ENCODE results near the gene CRELD1. TPM values are rescaled to one million over a fixed set of nuclear protein-coding genes. Genes with fewer than 3 reads are reported as not detected.
A peak's percentile ranks its signal among the peaks of the same experiment; 100 is the strongest.

The CRELD1 gene
- total and polyA plus RNA-seq, 7 donors: 4.8 to 67.8 (median 33.7) TPM

DNA sequence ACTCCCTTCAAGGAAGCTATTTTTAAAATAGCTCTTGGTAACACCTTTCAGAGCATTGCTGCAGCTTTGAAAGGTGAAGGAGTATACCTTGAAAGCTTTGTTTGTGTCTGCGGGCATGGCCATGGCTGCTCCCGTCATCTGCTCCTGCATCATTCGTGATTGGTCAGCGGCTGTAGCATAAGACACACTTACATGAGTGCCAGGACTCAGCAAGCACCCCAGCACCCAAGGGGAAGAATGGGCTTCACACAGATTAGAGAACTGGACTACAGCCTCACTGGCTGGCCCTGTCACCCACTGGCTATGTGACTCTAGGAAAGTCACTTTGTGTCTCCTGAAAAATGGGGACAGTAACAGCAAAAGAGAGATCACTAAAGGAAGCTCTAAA lies 36.0 kb downstream of the CRELD1 start:
- H3K9me3 ChIP-seq: no peaks in the 10 kb centered on the region
- 96 to 98% methylated on average over 4 of the region's 4 CpGs for WGBS, 2 donors
- H3K27me3 ChIP-seq: no peaks in the 10 kb centered on the region
- intact Hi-C loops (cut with DNase I): no loop called here
- no peak for DNase-seq
- no peak overlapping the region for H3K4me3 ChIP-seq
- H3K4me1 ChIP-seq: peaks cover 0 to 13% (median 0%) of the 10 kb centered on the region in 4 donors
- H3K36me3 ChIP-seq: peaks cover 34 to 93% (median 42%) of the 10 kb centered on the region in 4 donors
- peak overlapping the region in 1 of 4 donors; percentile 41 for H3K27ac ChIP-seq
- no peak for TF ChIP-seq POLR2AphosphoS5 (IDR thresholded peaks at IDR 0.05)
- TF ChIP-seq, protein P1, sequence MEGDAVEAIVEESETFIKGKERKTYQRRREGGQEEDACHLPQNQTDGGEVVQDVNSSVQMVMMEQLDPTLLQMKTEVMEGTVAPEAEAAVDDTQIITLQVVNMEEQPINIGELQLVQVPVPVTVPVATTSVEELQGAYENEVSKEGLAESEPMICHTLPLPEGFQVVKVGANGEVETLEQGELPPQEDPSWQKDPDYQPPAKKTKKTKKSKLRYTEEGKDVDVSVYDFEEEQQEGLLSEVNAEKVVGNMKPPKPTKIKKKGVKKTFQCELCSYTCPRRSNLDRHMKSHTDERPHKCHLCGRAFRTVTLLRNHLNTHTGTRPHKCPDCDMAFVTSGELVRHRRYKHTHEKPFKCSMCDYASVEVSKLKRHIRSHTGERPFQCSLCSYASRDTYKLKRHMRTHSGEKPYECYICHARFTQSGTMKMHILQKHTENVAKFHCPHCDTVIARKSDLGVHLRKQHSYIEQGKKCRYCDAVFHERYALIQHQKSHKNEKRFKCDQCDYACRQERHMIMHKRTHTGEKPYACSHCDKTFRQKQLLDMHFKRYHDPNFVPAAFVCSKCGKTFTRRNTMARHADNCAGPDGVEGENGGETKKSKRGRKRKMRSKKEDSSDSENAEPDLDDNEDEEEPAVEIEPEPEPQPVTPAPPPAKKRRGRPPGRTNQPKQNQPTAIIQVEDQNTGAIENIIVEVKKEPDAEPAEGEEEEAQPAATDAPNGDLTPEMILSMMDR (IDR thresholded peaks at IDR 0.05): no peak
- no peak for TF ChIP-seq POLR2A (IDR thresholded peaks at IDR 0.05)
- TF ChIP-seq EP300 (IDR thresholded peaks at IDR 0.05): no peak

DNA sequence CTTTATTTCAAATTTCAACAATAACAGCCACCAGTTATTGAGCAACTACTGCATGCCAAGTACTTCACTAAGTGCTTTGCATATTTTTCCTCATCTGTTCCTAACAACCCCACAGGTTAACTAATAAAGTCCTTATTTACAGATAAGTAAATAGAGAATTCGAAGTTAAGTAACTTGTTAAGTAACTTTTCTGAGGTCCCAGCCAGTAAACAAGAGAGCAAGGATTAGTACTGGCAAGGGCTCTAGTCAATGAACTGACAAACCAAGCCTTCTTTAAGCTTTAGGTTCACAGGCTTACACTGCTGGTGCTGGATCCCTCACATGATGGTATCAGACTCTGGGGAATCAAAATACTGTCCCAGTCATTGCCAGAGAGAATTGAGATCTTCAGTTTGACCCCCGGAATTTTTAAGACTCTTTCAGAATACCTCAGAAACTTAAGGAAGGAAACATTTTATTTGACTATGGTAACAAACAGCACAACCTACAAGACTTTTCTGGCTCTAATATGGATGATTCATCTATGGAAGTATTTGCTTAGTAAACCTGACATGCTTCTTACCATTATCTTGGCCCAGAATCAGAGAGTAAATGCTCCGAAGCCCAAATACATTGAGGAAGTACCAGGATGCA lies 36.5 kb downstream of the CRELD1 start:
- TF ChIP-seq, protein P1 (IDR thresholded peaks at IDR 0.05): no peak
- TF ChIP-seq POLR2A (IDR thresholded peaks at IDR 0.05): no peak
- TF ChIP-seq POLR2AphosphoS5 (IDR thresholded peaks at IDR 0.05): no peak
- TF ChIP-seq EP300 (IDR thresholded peaks at IDR 0.05): no peak
- 74 to 87% methylated on average over 3 of the region's 3 CpGs for WGBS, 2 donors

DNA sequence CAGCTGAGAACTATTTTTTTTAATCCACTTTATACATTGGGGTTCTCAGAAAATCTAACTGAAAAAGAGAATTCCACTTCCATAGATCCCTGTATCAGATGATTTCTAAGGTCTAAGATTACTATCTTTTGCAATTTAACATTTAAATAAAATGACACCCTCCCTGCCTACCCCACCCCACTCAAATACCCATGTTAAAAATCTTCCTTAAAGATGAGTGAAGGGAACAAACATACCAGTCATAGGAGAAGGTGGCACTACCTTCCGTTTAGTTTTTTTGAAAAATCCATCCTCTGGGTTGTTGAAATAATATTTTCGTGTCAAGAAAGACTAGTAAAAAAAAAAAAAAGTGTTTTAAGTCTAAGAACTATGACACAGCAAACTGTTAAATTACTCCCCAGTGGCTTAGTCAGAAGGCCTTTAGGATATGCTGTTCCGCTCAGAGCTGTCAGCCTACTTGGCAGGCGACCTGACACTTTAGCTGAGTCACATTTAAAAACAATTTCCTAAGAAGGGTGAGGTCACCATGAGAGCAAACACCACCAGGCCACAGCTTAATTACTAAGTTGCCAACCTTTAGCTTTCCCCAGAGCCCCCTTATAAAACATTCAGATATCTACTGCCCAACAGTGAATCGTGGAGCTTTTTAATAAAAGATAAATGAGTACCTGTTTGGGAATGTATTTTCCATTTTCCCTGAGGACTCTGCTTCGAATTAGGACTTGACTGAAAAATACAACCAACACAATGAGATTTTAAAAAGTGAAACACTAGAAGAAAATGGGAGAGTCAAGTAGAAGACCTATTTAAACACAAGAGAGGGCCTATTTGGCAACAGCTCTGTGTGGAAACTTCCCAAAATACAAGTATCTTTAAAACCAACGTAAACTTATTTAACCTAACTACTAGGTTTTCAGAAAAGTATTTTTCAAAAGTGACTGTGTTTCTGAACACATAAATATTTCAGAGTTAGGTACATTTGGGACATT lies 43.4 kb downstream of the CRELD1 start:
- Histone ChIP-seq H3K9me3 (no peaks in the 10 kb centered on the region), H3K36me3 (peaks cover 0 to 55% (median 12%) of the 10 kb centered on the region in 4 donors), H3K27me3 (no peaks in the 10 kb centered on the region), H3K27ac (peak overlapping the region; percentile 77 to 85 (median 82)), H3K4me1 (peaks cover 0 to 27% (median 20%) of the 10 kb centered on the region in 4 donors), H3K4me3 (no peak overlapping the region)
- 68 to 72% methylated on average over 7 of the region's 7 CpGs for WGBS, 2 donors
- DNase-seq: peak; percentile 95
- intact Hi-C loops (cut with DNase I): loop anchor here (5.0 kb wide), 1 partner anchor 35 kb away; no protein-coding TSS in a partner anchor
- TF ChIP-seq, protein P1 (IDR thresholded peaks at IDR 0.05): no peak
- TF ChIP-seq POLR2A (IDR thresholded peaks at IDR 0.05) (no peak), POLR2AphosphoS5 (IDR thresholded peaks at IDR 0.05) (peak; percentile 69 to 87 (median 76)), EP300 (IDR thresholded peaks at IDR 0.05) (peak in 3 of 4 donors; percentile 14 to 54 (median 46))

More for the DNA sequence above, 36.5 kb downstream of the CRELD1 start:
- Histone ChIP-seq H3K4me3 (no peak overlapping the region), H3K9me3 (no peaks in the 10 kb centered on the region), H3K27ac (peak overlapping the region in 2 of 4 donors; percentile 41 to 54), H3K36me3 (peaks cover 34 to 95% (median 42%) of the 10 kb centered on the region in 4 donors), H3K4me1 (peaks cover 0 to 13% (median 0%) of the 10 kb centered on the region in 4 donors), H3K27me3 (no peaks in the 10 kb centered on the region)
- DNase-seq: no peak
- intact Hi-C loops (cut with DNase I): no loop called here

DNA sequence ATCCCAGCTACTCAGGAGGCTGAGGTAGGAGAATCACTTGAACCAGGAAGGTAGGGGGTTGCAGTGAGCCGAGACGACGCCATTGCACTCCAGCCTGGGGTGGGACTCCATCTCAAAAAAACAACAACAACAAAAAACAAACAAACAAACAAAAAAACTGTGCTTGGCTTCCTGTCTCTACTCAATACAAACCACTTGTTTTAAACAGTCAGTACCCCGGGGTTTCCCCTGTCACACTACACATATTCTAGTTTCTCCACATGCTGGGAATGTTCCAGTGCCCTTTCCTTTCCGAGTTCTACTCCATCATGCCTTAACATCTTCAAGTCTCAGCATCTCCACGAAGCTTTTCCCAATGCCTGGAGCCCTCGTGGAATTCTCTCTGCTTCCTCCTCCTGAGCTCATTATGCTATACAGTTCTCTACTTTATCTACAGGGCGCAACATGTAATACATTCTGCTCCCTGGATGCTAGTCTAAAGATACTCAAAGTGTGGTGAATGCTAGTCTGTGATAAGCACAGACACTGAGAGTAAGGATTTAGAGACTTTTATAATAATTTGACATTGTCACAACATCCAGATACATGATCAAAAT lies 45.2 kb downstream of the CRELD1 start:
- Histone ChIP-seq H3K4me1 (peaks cover 0 to 33% (median 25%) of the 10 kb centered on the region in 4 donors), H3K4me3 (no peak overlapping the region), H3K27ac (peak overlapping the region; percentile 77 to 85 (median 82)), H3K9me3 (no peaks in the 10 kb centered on the region), H3K36me3 (peaks cover 0 to 42% (median 3%) of the 10 kb centered on the region in 4 donors), H3K27me3 (no peaks in the 10 kb centered on the region)
- DNase-seq: no peak
- intact Hi-C loops (cut with DNase I): loop anchor here (5.0 kb wide), 1 partner anchor 33 kb away; no protein-coding TSS in a partner anchor
- TF ChIP-seq, protein P1 (IDR thresholded peaks at IDR 0.05): no peak
- WGBS, 2 donors: 86 to 89% methylated on average over 8 of the region's 8 CpGs

Measured in sigmoid colon (tissue), 7 donors.